ENCODE results near the gene PRDM2. TPM values are rescaled to one million over a fixed set of nuclear protein-coding genes. Genes with fewer than 3 reads are reported as not detected.
"Not testable (repeated sequence)": the region's sequence is repeated elsewhere in the genome, so short reads cannot be mapped to it uniquely, and the experiment has no call there.

PRDM2 gene
- total RNA-seq, 3 donors from 2014 or later (not counting 1 experiment from before 2014, with no cell fraction given): 168 to 193 (median 184) TPM

GRCh38 chr1:13708380-13708982 is 8.5 kb downstream of the PRDM2 start:
- no peak for DNase-seq
- no peaks in the 10 kb centered on the region for H3K27me3 Mint-ChIP-seq (ENCODE audit: low read depth in 2 of 2)
- ATAC-seq: no peak
- no peaks in the 10 kb centered on the region for H3K27me3 ChIP-seq (ENCODE audit: control insufficient read depth, insufficient read depth, low read length)
- no peak overlapping the region for H3K27ac ChIP-seq (ENCODE audit: low read length)
- no peaks in the 10 kb centered on the region for H3K9me3 ChIP-seq (ENCODE audit: control insufficient read depth, insufficient read depth, low read length)
- TF ChIP-seq CTCF (IDR thresholded peaks at IDR 0.05): no peak
- no peaks in the 10 kb centered on the region for H3K9me3 Mint-ChIP-seq
- H3K36me3 Mint-ChIP-seq: no peaks in the 10 kb centered on the region
- WGBS (ENCODE audit: insufficient coverage): 79% methylated on average over 8 of the region's 10 CpGs
- H3K4me1 ChIP-seq (ENCODE audit: control insufficient read depth, insufficient read depth, low read length): no peaks in the 10 kb centered on the region
- H3K4me3 Mint-ChIP-seq: no peak overlapping the region
- H3K36me3 ChIP-seq (ENCODE audit: control insufficient read depth, insufficient read depth, low read length): no peaks in the 10 kb centered on the region
- H3K4me3 ChIP-seq (ENCODE audit: low read length): no peak overlapping the region
- H3K27ac Mint-ChIP-seq: no peak overlapping the region
- intact Hi-C loops (cut with micrococcal nuclease): no loop called here
- H3K4me1 Mint-ChIP-seq: peaks cover 6 to 13% of the 10 kb centered on the region in 2 donors

- H3K27ac ChIP-seq (ENCODE audit: low read length): no peak overlapping the region
- WGBS (ENCODE audit: insufficient coverage): 94% methylated on average over 2 of the region's 2 CpGs
- H3K9me3 ChIP-seq (ENCODE audit: control insufficient read depth, insufficient read depth, low read length): no peaks in the 10 kb centered on the region
- intact Hi-C loops (cut with micrococcal nuclease): no loop called here
- no peaks in the 10 kb centered on the region for H3K36me3 ChIP-seq (ENCODE audit: control insufficient read depth, insufficient read depth, low read length)
- H3K4me3 ChIP-seq (ENCODE audit: low read length): no peak overlapping the region
- Mint-ChIP-seq H3K27ac (no peak overlapping the region), H3K9me3 (no peaks in the 10 kb centered on the region), H3K27me3 (ENCODE audit: low read depth in 2 of 2) (no peaks in the 10 kb centered on the region), H3K36me3 (no peaks in the 10 kb centered on the region), H3K4me3 (no peak overlapping the region), H3K4me1 (peaks cover 6 to 13% of the 10 kb centered on the region in 2 donors)
- no peaks in the 10 kb centered on the region for H3K4me1 ChIP-seq (ENCODE audit: control insufficient read depth, insufficient read depth, low read length)
- TF ChIP-seq CTCF (IDR thresholded peaks at IDR 0.05): no peak
- DNase-seq (no peak), ATAC-seq (no peak)
- H3K27me3 ChIP-seq (ENCODE audit: control insufficient read depth, insufficient read depth, low read length): no peaks in the 10 kb centered on the region
Measured at GRCh38 chr1:13710086-13710485, 10.1 kb downstream of the PRDM2 start.

- Mint-ChIP-seq H3K27me3 (ENCODE audit: low read depth in 2 of 2) (no peaks in the 10 kb centered on the region), H3K36me3 (no peaks in the 10 kb centered on the region), H3K9me3 (no peaks in the 10 kb centered on the region), H3K4me1 (peaks cover 0 to 7% of the 10 kb centered on the region in 2 donors), H3K4me3 (no peak overlapping the region), H3K27ac (no peak overlapping the region)
- DNase-seq: no peak
- Histone ChIP-seq H3K36me3 (ENCODE audit: control insufficient read depth, insufficient read depth, low read length) (no peaks in the 10 kb centered on the region), H3K27ac (ENCODE audit: low read length) (no peak overlapping the region), H3K27me3 (ENCODE audit: control insufficient read depth, insufficient read depth, low read length) (no peaks in the 10 kb centered on the region), H3K4me3 (ENCODE audit: low read length) (no peak overlapping the region), H3K4me1 (ENCODE audit: control insufficient read depth, insufficient read depth, low read length) (no peaks in the 10 kb centered on the region), H3K9me3 (ENCODE audit: control insufficient read depth, insufficient read depth, low read length) (no peaks in the 10 kb centered on the region)
- WGBS (ENCODE audit: insufficient coverage): no CpG with 5 or more reads among the region's 3 CpGs
- intact Hi-C loops (cut with micrococcal nuclease): no loop called here
- ATAC-seq: no peak
- no peak for TF ChIP-seq CTCF (IDR thresholded peaks at IDR 0.05)
Measured at GRCh38 chr1:13714851-13715250, 14.9 kb downstream of the PRDM2 start.

GRCh38 chr1:13715616-13716287 is 15.8 kb downstream of the PRDM2 start:
- H3K4me3 Mint-ChIP-seq; H3K9me3 Mint-ChIP-seq; H3K27me3 Mint-ChIP-seq (ENCODE audit: low read depth in 2 of 2); H3K4me1 ChIP-seq (ENCODE audit: control insufficient read depth, insufficient read depth, low read length); H3K27me3 ChIP-seq (ENCODE audit: control insufficient read depth, insufficient read depth, low read length); H3K27ac ChIP-seq (ENCODE audit: low read length); H3K27ac Mint-ChIP-seq; H3K36me3 Mint-ChIP-seq; intact Hi-C loops (cut with micrococcal nuclease); DNase-seq; H3K36me3 ChIP-seq (ENCODE audit: control insufficient read depth, insufficient read depth, low read length); H3K4me3 ChIP-seq (ENCODE audit: low read length); ATAC-seq; H3K9me3 ChIP-seq (ENCODE audit: control insufficient read depth, insufficient read depth, low read length): not testable (repeated sequence)
- 93% methylated on average over 3 of the region's 9 CpGs for WGBS (ENCODE audit: insufficient coverage)
- peaks cover 0 to 12% of the 10 kb centered on the region in 2 donors for H3K4me1 Mint-ChIP-seq
